Activated CD4-positive, alpha-beta T cell treated with anti-CD3 and anti-CD28 coated beads, Interleukin-2, Interleukin-6, amounts not matched to agents 100 ng/mL and 50 ng/mL, durations not matched to agents 16 hours and 8 hours (primary cell): Measurements from ENCODE around the gene ZDHHC4.

Source experiments
- DNase-seq: peaks from one replicate; pipeline ENCODE4 v3.0.0-alpha.2; 2020

Gene ZDHHC4

GRCh38 chr7:6637544-6638229, 60.4 kb downstream of the ZDHHC4 start:
- peak; percentile 57 for DNase-seq
